ENCODE data around the gene B4GALNT3.

The B4GALNT3 gene

GRCh38 chr12:590206-590750 lies 130.5 kb downstream of the B4GALNT3 start:
- Mint-ChIP-seq H3K4me3 (no peak overlapping the region), H3K9me3 (no peaks in the 10 kb centered on the region), H3K36me3 (no peaks in the 10 kb centered on the region), H3K27me3 (no peaks in the 10 kb centered on the region), H3K27ac (no peak overlapping the region), H3K4me1 (no peaks in the 10 kb centered on the region)

GRCh38 chr12:591167-592023 lies 131.7 kb downstream of the B4GALNT3 start:
- no peaks in the 10 kb centered on the region for H3K9me3 Mint-ChIP-seq
- H3K4me1 Mint-ChIP-seq, result no peaks in the 10 kb centered on the region
- no peak overlapping the region for H3K4me3 Mint-ChIP-seq
- H3K27me3 Mint-ChIP-seq, result no peaks in the 10 kb centered on the region
- no peaks in the 10 kb centered on the region for H3K36me3 Mint-ChIP-seq
- H3K27ac Mint-ChIP-seq, result no peak overlapping the region

GRCh38 chr12:592024-592505 lies 132.3 kb downstream of the B4GALNT3 start:
- H3K9me3 Mint-ChIP-seq, result no peaks in the 10 kb centered on the region
- no peak overlapping the region for H3K27ac Mint-ChIP-seq
- no peaks in the 10 kb centered on the region for H3K4me1 Mint-ChIP-seq
- no peak overlapping the region for H3K4me3 Mint-ChIP-seq
- H3K27me3 Mint-ChIP-seq, result no peaks in the 10 kb centered on the region
- H3K36me3 Mint-ChIP-seq, result no peaks in the 10 kb centered on the region

- H3K4me1 Mint-ChIP-seq, result no peaks in the 10 kb centered on the region
- no peaks in the 10 kb centered on the region for H3K27me3 Mint-ChIP-seq
- no peaks in the 10 kb centered on the region for H3K36me3 Mint-ChIP-seq
- H3K27ac Mint-ChIP-seq, result no peak overlapping the region
- no peak overlapping the region for H3K4me3 Mint-ChIP-seq
- no peaks in the 10 kb centered on the region for H3K9me3 Mint-ChIP-seq
Observed at GRCh38 chr12:593396-594270, 133.9 kb downstream of the B4GALNT3 start.

GRCh38 chr12:597926-598568 lies 138.3 kb downstream of the B4GALNT3 start:
- Mint-ChIP-seq H3K9me3 (no peaks in the 10 kb centered on the region), H3K27me3 (no peaks in the 10 kb centered on the region), H3K4me3 (no peak overlapping the region), H3K27ac (no peak overlapping the region), H3K36me3 (no peaks in the 10 kb centered on the region), H3K4me1 (no peaks in the 10 kb centered on the region)

- no peaks in the 10 kb centered on the region for H3K4me1 Mint-ChIP-seq
- no peak overlapping the region for H3K4me3 Mint-ChIP-seq
- no peaks in the 10 kb centered on the region for H3K27me3 Mint-ChIP-seq
- no peaks in the 10 kb centered on the region for H3K36me3 Mint-ChIP-seq
- H3K27ac Mint-ChIP-seq, result no peak overlapping the region
- H3K9me3 Mint-ChIP-seq, result no peaks in the 10 kb centered on the region
Observed at GRCh38 chr12:599756-600155, 140.0 kb downstream of the B4GALNT3 start.

GRCh38 chr12:601976-602699 lies 142.4 kb downstream of the B4GALNT3 start:
- Mint-ChIP-seq H3K27ac (no peak overlapping the region), H3K4me3 (no peak overlapping the region), H3K36me3 (no peaks in the 10 kb centered on the region), H3K4me1 (peaks cover 2% of the 10 kb centered on the region), H3K27me3 (no peaks in the 10 kb centered on the region), H3K9me3 (no peaks in the 10 kb centered on the region)

GRCh38 chr12:602700-603068 lies 142.9 kb downstream of the B4GALNT3 start:
- no peaks in the 10 kb centered on the region for H3K9me3 Mint-ChIP-seq
- H3K27me3 Mint-ChIP-seq, result no peaks in the 10 kb centered on the region
- H3K36me3 Mint-ChIP-seq, result no peaks in the 10 kb centered on the region
- H3K4me1 Mint-ChIP-seq, result peaks cover 7% of the 10 kb centered on the region
- no peak overlapping the region for H3K4me3 Mint-ChIP-seq
- H3K27ac Mint-ChIP-seq, result no peak overlapping the region

- H3K4me3 Mint-ChIP-seq, result no peak overlapping the region
- peaks cover 12% of the 10 kb centered on the region for H3K4me1 Mint-ChIP-seq
- H3K9me3 Mint-ChIP-seq, result no peaks in the 10 kb centered on the region
- H3K27me3 Mint-ChIP-seq, result no peaks in the 10 kb centered on the region
- no peaks in the 10 kb centered on the region for H3K36me3 Mint-ChIP-seq
- H3K27ac Mint-ChIP-seq, result no peak overlapping the region
Observed at GRCh38 chr12:604956-605355, 145.2 kb downstream of the B4GALNT3 start.

- no peaks in the 10 kb centered on the region for H3K27me3 Mint-ChIP-seq
- no peaks in the 10 kb centered on the region for H3K36me3 Mint-ChIP-seq
- H3K4me3 Mint-ChIP-seq, result no peak overlapping the region
- H3K9me3 Mint-ChIP-seq, result no peaks in the 10 kb centered on the region
- H3K4me1 Mint-ChIP-seq, result peaks cover 23% of the 10 kb centered on the region
- H3K27ac Mint-ChIP-seq, result no peak overlapping the region
Observed at GRCh38 chr12:607541-608001, 147.8 kb downstream of the B4GALNT3 start.

GRCh38 chr12:608413-608812 lies 148.7 kb downstream of the B4GALNT3 start:
- no peaks in the 10 kb centered on the region for H3K27me3 Mint-ChIP-seq
- H3K4me1 Mint-ChIP-seq, result peaks cover 23% of the 10 kb centered on the region
- no peak overlapping the region for H3K27ac Mint-ChIP-seq
- H3K36me3 Mint-ChIP-seq, result no peaks in the 10 kb centered on the region
- H3K4me3 Mint-ChIP-seq, result no peak overlapping the region
- H3K9me3 Mint-ChIP-seq, result no peaks in the 10 kb centered on the region

- peaks cover 23% of the 10 kb centered on the region for H3K4me1 Mint-ChIP-seq
- H3K27ac Mint-ChIP-seq, result no peak overlapping the region
- H3K9me3 Mint-ChIP-seq, result no peaks in the 10 kb centered on the region
- H3K4me3 Mint-ChIP-seq, result no peak overlapping the region
- no peaks in the 10 kb centered on the region for H3K36me3 Mint-ChIP-seq
- H3K27me3 Mint-ChIP-seq, result no peaks in the 10 kb centered on the region
Observed at GRCh38 chr12:608921-609320, 149.2 kb downstream of the B4GALNT3 start.

- Mint-ChIP-seq H3K4me1 (peaks cover 35% of the 10 kb centered on the region), H3K9me3 (no peaks in the 10 kb centered on the region), H3K4me3 (no peak overlapping the region), H3K27ac (no peak overlapping the region), H3K27me3 (no peaks in the 10 kb centered on the region), H3K36me3 (no peaks in the 10 kb centered on the region)
Observed at GRCh38 chr12:611721-612120, 152.0 kb downstream of the B4GALNT3 start.

- H3K9me3 Mint-ChIP-seq, result no peaks in the 10 kb centered on the region
- H3K27me3 Mint-ChIP-seq, result no peaks in the 10 kb centered on the region
- no peaks in the 10 kb centered on the region for H3K36me3 Mint-ChIP-seq
- no peak overlapping the region for H3K27ac Mint-ChIP-seq
- no peak overlapping the region for H3K4me3 Mint-ChIP-seq
- H3K4me1 Mint-ChIP-seq, result peaks cover 31% of the 10 kb centered on the region
Observed at GRCh38 chr12:612293-612692, 152.6 kb downstream of the B4GALNT3 start.

GRCh38 chr12:612886-613285 lies 153.1 kb downstream of the B4GALNT3 start:
- no peaks in the 10 kb centered on the region for H3K27me3 Mint-ChIP-seq
- peaks cover 25% of the 10 kb centered on the region for H3K4me1 Mint-ChIP-seq
- no peaks in the 10 kb centered on the region for H3K36me3 Mint-ChIP-seq
- H3K27ac Mint-ChIP-seq, result no peak overlapping the region
- H3K9me3 Mint-ChIP-seq, result no peaks in the 10 kb centered on the region
- no peak overlapping the region for H3K4me3 Mint-ChIP-seq

All from activated naive CD4-positive, alpha-beta T cell treated with anti-CD3 and anti-CD28 coated beads, Interleukin-2, amount 50 U/mL, for 24 hours (primary cell).